Measurements from ENCODE around the gene EXOC3L2. TPM values are rescaled to one million over a fixed set of nuclear protein-coding genes. Genes with fewer than 3 reads are reported as not detected.

Gene EXOC3L2
- total and polyA plus RNA-seq, 2 donors (not counting 3 experiments of a cell fraction or from before 2014, with no cell fraction given), result 0.66 to 1.8 TPM

DNA sequence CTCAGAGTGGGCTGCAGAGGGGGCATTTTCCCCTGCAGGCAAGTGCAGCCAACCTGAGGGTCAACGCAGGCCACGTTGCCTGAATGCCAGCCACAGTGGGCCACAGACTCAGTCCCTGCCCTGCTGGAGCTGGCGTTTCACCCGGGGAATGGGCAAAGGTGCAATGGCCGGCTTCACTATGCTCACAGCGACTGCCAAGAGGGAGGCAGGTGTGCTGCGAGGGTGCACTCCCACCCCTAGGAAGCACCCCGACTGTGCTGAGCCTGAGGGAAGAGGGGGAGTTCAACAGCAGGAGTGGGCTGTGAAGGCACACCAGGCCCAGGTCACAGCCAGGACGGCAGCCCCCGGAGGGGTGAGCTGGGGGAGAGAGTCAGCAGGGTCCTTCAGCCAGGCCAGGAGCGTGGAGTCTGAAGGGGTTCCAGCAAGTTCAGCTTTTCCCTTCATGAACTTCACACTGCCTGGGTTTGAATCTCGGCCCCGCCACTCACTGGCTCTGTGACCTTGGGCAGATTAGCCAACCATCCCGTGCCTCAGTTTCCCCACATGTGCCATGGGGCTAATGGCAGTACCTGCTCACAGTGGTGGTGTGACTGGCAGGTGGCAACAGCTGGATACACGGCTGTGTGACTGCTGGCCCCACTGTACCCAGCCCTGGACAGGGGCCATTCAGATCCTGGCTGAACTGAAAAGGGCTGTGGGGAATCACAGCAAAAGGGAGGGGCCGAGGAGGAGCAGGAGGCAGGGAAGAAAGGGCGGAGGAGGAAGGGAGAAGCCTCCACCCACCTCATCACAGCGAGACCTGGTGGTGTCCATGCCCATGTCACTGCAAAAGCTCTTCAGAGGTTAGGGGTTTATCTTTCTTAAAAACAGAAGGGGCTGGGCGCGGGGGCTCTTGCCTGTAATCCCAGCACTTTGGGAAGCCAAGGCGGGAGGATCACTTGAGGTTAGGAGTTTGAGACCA lies 74.8 kb downstream of the EXOC3L2 start:
- TF ChIP-seq, protein P1, sequence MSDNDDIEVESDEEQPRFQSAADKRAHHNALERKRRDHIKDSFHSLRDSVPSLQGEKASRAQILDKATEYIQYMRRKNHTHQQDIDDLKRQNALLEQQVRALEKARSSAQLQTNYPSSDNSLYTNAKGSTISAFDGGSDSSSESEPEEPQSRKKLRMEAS (IDR thresholded peaks at IDR 0.05; ENCODE audit: insufficient read depth, insufficient read length), result no peak
- CTCF ChIA-PET, result interaction anchor here (0.8 to 2.1 kb wide), 3 partner anchors 8 to 111 kb away, joined by 3 to 7 read pairs (median 6); no protein-coding TSS in a partner anchor

DNA sequence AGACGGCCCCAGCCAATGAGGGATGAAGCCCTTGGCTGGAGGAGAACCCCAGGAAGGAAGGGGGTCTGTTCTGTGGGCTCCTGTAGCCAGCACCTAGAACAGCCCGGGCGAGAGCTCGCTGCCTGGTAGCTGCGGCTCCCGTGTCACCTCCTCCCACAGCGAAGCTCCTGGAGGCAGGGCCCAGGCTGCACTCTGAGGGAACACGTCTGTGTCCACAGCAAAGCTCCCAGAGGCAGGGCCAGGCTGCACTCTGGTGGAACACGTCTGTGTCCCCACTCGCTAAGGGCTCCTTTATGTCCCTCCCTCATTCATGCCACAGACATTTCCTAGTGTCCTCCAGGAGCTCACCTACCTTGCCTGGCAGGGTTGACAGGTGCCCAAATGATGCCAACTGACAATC lies 75.6 kb downstream of the EXOC3L2 start:
- intact Hi-C loops (cut with micrococcal nuclease), result no loop called here
- TF ChIP-seq FOS (IDR thresholded peaks at IDR 0.05; ENCODE audit: borderline replicate concordance, insufficient read depth, low read length), result no peak
- TF ChIP-seq POLR2AphosphoS5 (IDR thresholded peaks at IDR 0.05; ENCODE audit: insufficient read depth, low read depth, low read length), result no peak
- DNase-seq (ENCODE audit: low read depth, low spot score) (no peak), FAIRE-seq (no peak)
- no peak overlapping the region for H3K4me2 ChIP-seq (ENCODE audit: insufficient read depth, low read length)
- H3K9me1 ChIP-seq (replicated peaks; ENCODE audit: control insufficient read depth, extremely low read depth, insufficient read depth, low read length), result no peaks in the 10 kb centered on the region
- ChIA-PET POLR2A (no interaction called here), CTCF (no interaction called here)
- BruUV-seq (replicated peaks), result no TSS peak
- H3K27ac ChIP-seq (ENCODE audit: insufficient read depth, low read depth, low read length), result no peak overlapping the region
- no peaks in the 10 kb centered on the region for H3K9me3 ChIP-seq (replicated peaks; ENCODE audit: control insufficient read depth, insufficient read depth, low read length)
- no peaks in the 10 kb centered on the region for H3K36me3 ChIP-seq (ENCODE audit: control insufficient read depth in 2 of 2, extremely low read depth in 1 of 2, insufficient read depth in 2 of 2, low read length in 2 of 2)
- dilution Hi-C loops (cut with MboI; ENCODE audit: extremely low pct_ligation_motif_present, low sequenced_read_pairs), result no loop called here
- no peaks in the 10 kb centered on the region for H3K27me3 ChIP-seq (ENCODE audit: control insufficient read depth in 2 of 2, insufficient read depth in 2 of 2, low read length in 2 of 2)
- no peak overlapping the region for H3K9ac ChIP-seq (replicated peaks; ENCODE audit: extremely low read depth, insufficient read depth, low read length)
- H2AFZ ChIP-seq (ENCODE audit: low read depth, low read length), result no peak overlapping the region
- H4K20me1 ChIP-seq (replicated peaks; ENCODE audit: control insufficient read depth, extremely low read depth, insufficient read depth, low read length), result no peaks in the 10 kb centered on the region
- H3K4me3 ChIP-seq (replicated peaks in 1 of 3; ENCODE audit: insufficient read depth in 1 of 3, low read depth in 1 of 3, low read length in 3 of 3), result no peak overlapping the region
- H3K79me2 ChIP-seq (ENCODE audit: control insufficient read depth, insufficient read depth, low read length), result no peaks in the 10 kb centered on the region
- H3K4me1 ChIP-seq (ENCODE audit: control insufficient read depth, extremely low read depth, insufficient read depth, low read length), result peaks cover 21% of the 10 kb centered on the region

More for the DNA sequence above, 74.8 kb downstream of the EXOC3L2 start:
- Histone ChIP-seq H3K4me1 (ENCODE audit: control insufficient read depth, extremely low read depth, insufficient read depth, low read length) (peaks cover 21% of the 10 kb centered on the region), H3K9ac (replicated peaks; ENCODE audit: extremely low read depth, insufficient read depth, low read length) (peak overlapping the region; percentile 41), H3K79me2 (ENCODE audit: control insufficient read depth, insufficient read depth, low read length) (no peaks in the 10 kb centered on the region), H2AFZ (ENCODE audit: low read depth, low read length) (no peak overlapping the region), H3K9me1 (replicated peaks; ENCODE audit: control insufficient read depth, extremely low read depth, insufficient read depth, low read length) (no peaks in the 10 kb centered on the region), H4K20me1 (replicated peaks; ENCODE audit: control insufficient read depth, extremely low read depth, insufficient read depth, low read length) (no peaks in the 10 kb centered on the region), H3K9me3 (replicated peaks; ENCODE audit: control insufficient read depth, insufficient read depth, low read length) (no peaks in the 10 kb centered on the region), H3K36me3 (ENCODE audit: control insufficient read depth in 2 of 2, extremely low read depth in 1 of 2, insufficient read depth in 2 of 2, low read length in 2 of 2) (no peaks in the 10 kb centered on the region), H3K4me3 (replicated peaks in 1 of 3; ENCODE audit: insufficient read depth in 1 of 3, low read depth in 1 of 3, low read length in 3 of 3) (no peak overlapping the region), H3K4me2 (ENCODE audit: insufficient read depth, low read length) (no peak overlapping the region), H3K27me3 (ENCODE audit: control insufficient read depth in 2 of 2, insufficient read depth in 2 of 2, low read length in 2 of 2) (no peaks in the 10 kb centered on the region), H3K27ac (ENCODE audit: insufficient read depth, low read depth, low read length) (peak overlapping the region; percentile 84)
- POLR2A ChIA-PET, result no interaction called here
- dilution Hi-C loops (cut with MboI; ENCODE audit: extremely low pct_ligation_motif_present, low sequenced_read_pairs) (no loop called here), intact Hi-C loops (cut with micrococcal nuclease) (loop anchor here (1.0 kb wide), 1 partner anchor 8 kb away; no protein-coding TSS in a partner anchor)
- DNase-seq (ENCODE audit: low read depth, low spot score), result no peak
- TSS peak; percentile 25 for BruUV-seq (replicated peaks)
- FAIRE-seq, result no peak
